A673 (cell line): ENCODE data around the gene AP3S1.

Experiments used
- EZH2 ChIP-seq: fragments of 200-600 bp; sonication (generic); IDR thresholded peaks from 2 replicates; pipeline ENCODE4 v1.6.1; 2017; ENCODE audit warnings: borderline replicate concordance, low read depth, mild to moderate bottlenecking, mixed read lengths, antibody characterized with exemption, low read length; ENCODE audit not compliant: poor library complexity, severe bottlenecking
- TF ChIP-seq, protein P1 (sequence below): fragments of 300-800, 200-600 bp; sonication (generic); conservative IDR thresholded peaks from 2 replicates; pipeline ENCODE4 v1.5.1; 2017; ENCODE audit warnings: low read depth, mild to moderate bottlenecking, antibody characterized with exemption, low read length, moderate library complexity, mixed read lengths

DNA sequence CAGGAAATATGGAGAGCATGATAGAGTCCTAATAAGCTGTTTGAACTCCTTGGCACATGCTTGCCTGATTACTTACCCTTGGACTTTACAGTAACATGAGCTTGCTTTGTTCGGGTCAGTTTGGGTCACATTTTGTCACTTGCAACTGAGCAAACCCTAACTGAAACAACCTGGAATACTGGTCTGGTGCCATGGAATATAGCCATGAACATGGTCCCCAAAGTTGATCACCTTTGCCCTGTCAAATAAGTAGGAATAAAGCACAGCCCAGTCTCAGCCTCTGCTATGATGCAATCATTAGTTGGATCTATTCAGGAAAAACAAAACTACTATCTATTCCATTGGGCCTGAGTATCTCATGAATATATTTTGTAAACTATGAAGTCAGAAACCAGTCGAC, 43.5 kb upstream of the AP3S1 start:
- TF ChIP-seq, protein P1, sequence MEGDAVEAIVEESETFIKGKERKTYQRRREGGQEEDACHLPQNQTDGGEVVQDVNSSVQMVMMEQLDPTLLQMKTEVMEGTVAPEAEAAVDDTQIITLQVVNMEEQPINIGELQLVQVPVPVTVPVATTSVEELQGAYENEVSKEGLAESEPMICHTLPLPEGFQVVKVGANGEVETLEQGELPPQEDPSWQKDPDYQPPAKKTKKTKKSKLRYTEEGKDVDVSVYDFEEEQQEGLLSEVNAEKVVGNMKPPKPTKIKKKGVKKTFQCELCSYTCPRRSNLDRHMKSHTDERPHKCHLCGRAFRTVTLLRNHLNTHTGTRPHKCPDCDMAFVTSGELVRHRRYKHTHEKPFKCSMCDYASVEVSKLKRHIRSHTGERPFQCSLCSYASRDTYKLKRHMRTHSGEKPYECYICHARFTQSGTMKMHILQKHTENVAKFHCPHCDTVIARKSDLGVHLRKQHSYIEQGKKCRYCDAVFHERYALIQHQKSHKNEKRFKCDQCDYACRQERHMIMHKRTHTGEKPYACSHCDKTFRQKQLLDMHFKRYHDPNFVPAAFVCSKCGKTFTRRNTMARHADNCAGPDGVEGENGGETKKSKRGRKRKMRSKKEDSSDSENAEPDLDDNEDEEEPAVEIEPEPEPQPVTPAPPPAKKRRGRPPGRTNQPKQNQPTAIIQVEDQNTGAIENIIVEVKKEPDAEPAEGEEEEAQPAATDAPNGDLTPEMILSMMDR, result no peak
- no peak for TF ChIP-seq EZH2
